Aorta (tissue), 5 donors: ENCODE results near the gene MPPED1. TPM values are rescaled to one million over a fixed set of nuclear protein-coding genes. Genes with fewer than 3 reads are reported as not detected.

Experiments used
- ATAC-seq: fragments of 200-7000 bp; cut with Tn5 transposase; one replicate; pipeline ENCODE4 v1.9.1; 2022; ENCODE audit warnings: moderate library complexity; ENCODE audit not compliant: low FRiP score
- DNase-seq, 2 donors: peaks; one replicate each; pipeline ENCODE4 v3.0.0-alpha.2; 2020
- H3K27ac ChIP-seq, 2 donors: one replicate each; pipeline ENCODE4 v1.5.1; 2013; ENCODE audit warnings: low read length in 2 of 2, mild to moderate bottlenecking in 2 of 2, moderate library complexity in 2 of 2, control low read depth in 1 of 2, inconsistent platforms in 1 of 2, low read depth in 1 of 2
- H3K27me3 ChIP-seq, 2 donors: one replicate each; pipeline ENCODE4 v1.6.1; 2013; ENCODE audit warnings: control low read depth in 1 of 2, low read length in 1 of 2, mild to moderate bottlenecking in 1 of 2, moderate library complexity in 1 of 2; ENCODE audit not compliant: insufficient read depth in 2 of 2, control insufficient read depth in 1 of 2
- H3K36me3 ChIP-seq, 2 donors: one replicate each; pipeline ENCODE4 v1.6.1; 2013; ENCODE audit warnings: control low read depth in 1 of 2, low read length in 1 of 2, mild to moderate bottlenecking in 1 of 2; ENCODE audit not compliant: insufficient read depth in 2 of 2, control insufficient read depth in 1 of 2
- H3K4me1 ChIP-seq, 2 donors: one replicate each; pipeline ENCODE4 v1.6.1; 2013; ENCODE audit warnings: low read length in 2 of 2, control low read depth in 1 of 2, mild to moderate bottlenecking in 1 of 2, moderate library complexity in 1 of 2; ENCODE audit not compliant: insufficient read depth in 2 of 2, control insufficient read depth in 1 of 2
- H3K4me3 ChIP-seq, 2 donors: one replicate each; pipeline ENCODE4 v1.5.1; 2013; ENCODE audit warnings: low read length in 2 of 2, control low read depth in 1 of 2, mild to moderate bottlenecking in 1 of 2
- H3K9me3 ChIP-seq: one replicate; pipeline ENCODE4 v1.6.1; 2013; ENCODE audit warnings: mild to moderate bottlenecking, low read length; ENCODE audit not compliant: control insufficient read depth
- WGBS, 2 donors: extraction: QIAGEN DNeasy Blood & Tissue Kit; methylation state at CpG; one replicate each; pipeline ENCODE4 v1.1.7; 2013; 5-methylcytosine and 5-hydroxymethylcytosine counted together
- intact Hi-C, 2 donors: fragments of 100-400 bp; cut with DNase I; formaldehyde crosslinking; loops; one replicate each; pipeline versions ENCODE4 v1.14.2 to v1.15.0; 2022
- polyA plus RNA-seq, 2 donors: library from polyadenylated mRNA; stranded (reverse); fragments of 200-250 nt; gene quantifications; one replicate each; pipeline ENCODE4 v1.2.3, GENCODE V29; 2013
- total RNA-seq, 2 donors: library from RNA; stranded (reverse); fragmentation: NEBNext Ultra II Directional; extraction: Animal tissue kit (Norgen Biotek cat#: 25700); gene quantifications; one replicate each; pipeline ENCODE4 v1.2.1, GENCODE V29; 2021
- donor health status: healthy with polysubstance abuse.
- donor health status: Bipolar disorder and iron deficiency.
- donor health status: DM: no; HTN: no; CAD: no.
- donor health status: DM: no; HTN: no; CAD: no.
- donor health status: DM: yes; HTN: yes; CAD: no.

MPPED1 gene
- total and polyA plus RNA-seq, 4 donors = not detected

DNA sequence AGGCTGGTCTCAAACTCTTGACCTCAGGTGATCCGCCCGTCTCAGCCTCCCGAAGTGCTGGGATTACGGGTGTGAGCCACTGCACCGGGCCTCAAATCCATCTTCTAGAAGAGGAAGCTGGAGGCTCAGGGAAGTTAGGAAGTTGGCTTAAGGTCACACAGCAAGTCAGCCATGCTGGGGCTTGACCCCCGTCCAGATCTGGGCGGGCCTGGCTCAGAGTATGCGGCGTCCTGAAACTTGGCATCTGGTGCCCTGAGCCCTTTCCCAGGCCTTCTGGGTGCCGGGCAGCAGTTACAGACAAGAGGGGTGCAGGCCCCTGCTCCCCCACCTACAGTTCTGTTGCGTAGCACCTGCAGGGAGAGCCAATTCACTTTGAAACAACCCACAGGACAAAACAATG, 11.2 kb downstream of the MPPED1 start:
- 85 to 87% methylated on average over 11 of the region's 11 CpGs for WGBS, 2 donors
- Histone ChIP-seq H3K27me3 (no peaks in the 10 kb centered on the region), H3K36me3 (no peaks in the 10 kb centered on the region), H3K4me3 (no peak overlapping the region), H3K4me1 (no peaks in the 10 kb centered on the region), H3K27ac (no peak overlapping the region), H3K9me3 (no peaks in the 10 kb centered on the region)
- ATAC-seq (no peak), DNase-seq (peak in 1 of 2 donors; percentile 9)
- intact Hi-C loops = no loop called here

DNA sequence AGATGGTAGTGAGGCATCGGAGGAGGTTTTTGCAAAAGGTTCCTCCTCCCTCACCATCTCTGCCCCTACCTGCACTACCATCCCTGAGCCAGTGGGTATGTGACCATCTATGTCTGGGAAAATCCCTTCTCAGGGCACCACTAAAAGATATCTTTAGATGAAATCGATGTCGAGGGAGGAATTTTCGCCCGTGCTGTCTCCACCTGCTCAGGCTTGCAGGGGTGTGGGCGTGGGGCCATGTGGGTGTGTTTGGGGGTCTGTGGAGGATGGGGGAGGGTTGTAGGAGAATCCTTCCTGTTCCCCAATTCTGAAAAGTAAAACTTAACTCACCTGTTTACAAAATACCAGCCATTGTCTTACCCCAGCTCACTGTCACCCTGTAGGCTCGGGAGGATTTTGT, 12.4 kb downstream of the MPPED1 start:
- Histone ChIP-seq H3K27ac (no peak overlapping the region), H3K9me3 (no peaks in the 10 kb centered on the region), H3K36me3 (no peaks in the 10 kb centered on the region), H3K4me3 (no peak overlapping the region), H3K4me1 (no peaks in the 10 kb centered on the region), H3K27me3 (no peaks in the 10 kb centered on the region)
- 52 to 64% methylated on average over 7 of the region's 7 CpGs for WGBS, 2 donors
- ATAC-seq (no peak), DNase-seq (no peak)
- intact Hi-C loops = no loop called here

- DNase-seq (no peak), ATAC-seq (no peak)
- H3K27ac ChIP-seq = no peak overlapping the region
- no peaks in the 10 kb centered on the region for H3K9me3 ChIP-seq
- H3K4me3 ChIP-seq = no peak overlapping the region
- H3K27me3 ChIP-seq = no peaks in the 10 kb centered on the region
- H3K4me1 ChIP-seq = no peaks in the 10 kb centered on the region
- intact Hi-C loops = no loop called here
- WGBS, 2 donors = 33 to 41% methylated on average over 39 of the region's 39 CpGs
- no peaks in the 10 kb centered on the region for H3K36me3 ChIP-seq
These were observed 13.1 kb downstream of the MPPED1 start for GRCh38 chr22:43424666-43425630.

GRCh38 chr22:43425976-43426785, 14.4 kb downstream of the MPPED1 start:
- Histone ChIP-seq H3K36me3 (no peaks in the 10 kb centered on the region), H3K27me3 (no peaks in the 10 kb centered on the region), H3K4me3 (no peak overlapping the region), H3K4me1 (no peaks in the 10 kb centered on the region), H3K27ac (no peak overlapping the region), H3K9me3 (no peaks in the 10 kb centered on the region)
- DNase-seq (no peak), ATAC-seq (no peak)
- intact Hi-C loops = no loop called here
- 76 to 83% methylated on average over 21 to 22 of the region's 22 CpGs for WGBS, 2 donors

GRCh38 chr22:43426816-43427215, 15.0 kb downstream of the MPPED1 start:
- ATAC-seq = no peak
- Histone ChIP-seq H3K36me3 (no peaks in the 10 kb centered on the region), H3K4me1 (no peaks in the 10 kb centered on the region), H3K27me3 (no peaks in the 10 kb centered on the region), H3K27ac (no peak overlapping the region), H3K9me3 (no peaks in the 10 kb centered on the region), H3K4me3 (no peak overlapping the region)
- WGBS, 2 donors = 62 to 65% methylated on average over 7 of the region's 7 CpGs
- DNase-seq = no peak
- intact Hi-C loops = no loop called here

DNA sequence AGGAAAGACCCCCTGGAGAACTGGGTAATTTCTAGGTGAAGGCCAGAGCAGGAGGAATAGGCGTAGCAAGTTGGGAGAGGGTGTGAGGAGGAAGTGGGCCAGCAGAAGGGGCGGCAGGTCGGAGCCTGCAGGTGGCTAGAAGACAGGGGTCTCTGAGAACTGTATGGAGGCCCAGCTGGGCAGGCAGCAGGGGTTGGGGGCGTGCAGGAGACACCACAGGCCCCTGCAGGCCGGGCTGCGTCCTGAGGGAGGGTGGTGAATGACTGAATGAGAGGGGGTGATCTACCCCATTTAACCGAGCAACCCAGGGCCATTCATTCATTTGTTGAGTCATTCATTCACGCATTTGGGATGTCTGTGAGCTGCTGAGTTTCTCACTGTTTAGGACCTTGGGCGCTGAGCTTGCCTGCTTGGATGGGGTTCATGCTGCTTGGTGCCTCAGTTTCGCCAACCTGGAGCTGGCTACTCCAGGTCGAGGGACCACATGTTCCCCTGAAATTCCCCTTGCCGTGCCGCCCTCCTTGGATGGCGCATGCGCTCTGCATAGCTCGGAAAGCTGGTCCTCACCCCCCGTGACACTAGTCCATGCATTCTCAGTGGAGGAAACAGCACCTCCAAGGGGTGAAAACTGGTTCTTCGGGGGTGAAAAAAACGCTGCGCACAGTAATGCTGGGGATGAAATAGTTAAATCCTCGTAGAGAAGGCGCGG, 15.6 kb downstream of the MPPED1 start:
- no peak for ATAC-seq
- intact Hi-C loops = no loop called here
- no peak for DNase-seq

DNA sequence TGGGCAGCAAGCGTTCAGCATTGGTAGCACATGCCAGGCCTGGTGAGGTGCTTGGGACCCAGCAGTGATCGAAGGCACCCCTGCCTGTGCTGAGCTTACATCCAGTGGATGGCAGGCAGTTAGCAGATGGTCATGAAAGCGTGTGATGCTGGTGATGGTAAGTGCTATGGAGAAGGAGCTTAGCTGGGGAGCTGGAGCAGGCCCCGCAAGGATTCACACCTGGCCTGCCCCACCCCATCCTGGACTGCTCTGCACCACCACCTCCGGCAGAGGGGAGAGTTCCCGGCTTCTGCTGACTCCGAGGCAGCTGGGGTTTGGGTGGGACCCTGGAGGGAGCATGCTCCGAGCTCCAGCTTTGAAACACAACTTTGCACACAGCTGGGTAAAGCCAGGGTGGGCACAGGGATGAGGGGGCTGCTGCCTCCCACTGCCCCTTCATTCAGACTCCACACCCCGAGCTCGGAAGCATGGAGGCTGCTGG, 16.2 kb downstream of the MPPED1 start:
- Histone ChIP-seq H3K36me3 (no peaks in the 10 kb centered on the region), H3K27me3 (no peaks in the 10 kb centered on the region), H3K4me1 (no peaks in the 10 kb centered on the region), H3K27ac (no peak overlapping the region), H3K4me3 (no peak overlapping the region), H3K9me3 (no peaks in the 10 kb centered on the region)
- 27 to 34% methylated on average over 10 of the region's 10 CpGs for WGBS, 2 donors
- DNase-seq (no peak), ATAC-seq (no peak)
- intact Hi-C loops = no loop called here

More for the DNA sequence above, 15.6 kb downstream of the MPPED1 start:
- H3K36me3 ChIP-seq = no peaks in the 10 kb centered on the region
- 66 to 71% methylated on average over 23 of the region's 23 CpGs for WGBS, 2 donors
- no peaks in the 10 kb centered on the region for H3K27me3 ChIP-seq
- no peaks in the 10 kb centered on the region for H3K9me3 ChIP-seq
- no peaks in the 10 kb centered on the region for H3K4me1 ChIP-seq
- no peak overlapping the region for H3K4me3 ChIP-seq
- no peak overlapping the region for H3K27ac ChIP-seq

GRCh38 chr22:43428521-43428920, 16.7 kb downstream of the MPPED1 start:
- no peaks in the 10 kb centered on the region for H3K27me3 ChIP-seq
- intact Hi-C loops = no loop called here
- H3K36me3 ChIP-seq = no peaks in the 10 kb centered on the region
- DNase-seq = peak in 1 of 2 donors; percentile 26
- no peak for ATAC-seq
- H3K4me3 ChIP-seq = no peak overlapping the region
- no peaks in the 10 kb centered on the region for H3K4me1 ChIP-seq
- WGBS, 2 donors = 21 to 43% methylated on average over 9 of the region's 9 CpGs
- H3K9me3 ChIP-seq = no peaks in the 10 kb centered on the region
- H3K27ac ChIP-seq = no peak overlapping the region
